Measurements from ENCODE around the gene EME1.
"Not testable (repeated sequence)": the region's sequence is repeated elsewhere in the genome, so short reads cannot be mapped to it uniquely, and the experiment has no call there.

Gene EME1

GRCh38 chr17:50372758-50373556, at the start of gene EME1, which contains the start of gene MRPL27:
Gene EME1, plus strand, starts transcription at chr17:50373229. Its CDS starts 1,980 bp downstream, at chr17:50375209.
Gene MRPL27, minus strand, starts transcription at chr17:50373184. Its CDS starts 14 bp downstream, at chr17:50373170.
- DNase-seq = peak; percentile 86

GRCh38 chr17:50325906-50326305, 47.1 kb upstream of the EME1 start:
- DNase-seq = no peak

GRCh38 chr17:50326831-50327364, 46.1 kb upstream of the EME1 start:
- DNase-seq = no peak

GRCh38 chr17:50328363-50329325, 44.4 kb upstream of the EME1 start:
- DNase-seq = no peak

- DNase-seq = no peak
Observed at GRCh38 chr17:50329716-50330115, 43.3 kb upstream of the EME1 start.

GRCh38 chr17:50330151-50330775, 42.8 kb upstream of the EME1 start:
- DNase-seq = no peak

- DNase-seq = no peak
Observed at GRCh38 chr17:50331085-50331791, 41.8 kb upstream of the EME1 start.

GRCh38 chr17:50332196-50332595, 40.8 kb upstream of the EME1 start:
- no peak for DNase-seq

GRCh38 chr17:50333291-50334057, 39.6 kb upstream of the EME1 start:
- not testable (repeated sequence) for DNase-seq

- DNase-seq = no peak
Observed at GRCh38 chr17:50337956-50338355, 35.1 kb upstream of the EME1 start.

GRCh38 chr17:50338645-50339044, 34.4 kb upstream of the EME1 start:
- DNase-seq = no peak

- no peak for DNase-seq
Observed at GRCh38 chr17:50339381-50339780, 33.6 kb upstream of the EME1 start.

GRCh38 chr17:50344731-50345365, 28.2 kb upstream of the EME1 start:
- no peak for DNase-seq

- peak; percentile 92 for DNase-seq
Observed at GRCh38 chr17:50345432-50346312, 27.4 kb upstream of the EME1 start, which contains the start of gene XYLT2. Gene XYLT2, plus strand, starts transcription at chr17:50346126. Its CDS starts 15 bp downstream, at chr17:50346141.

GRCh38 chr17:50346313-50347116, 26.5 kb upstream of the EME1 start:
- DNase-seq = peak; percentile 59

- DNase-seq = no peak
Observed at GRCh38 chr17:50347117-50347893, 25.7 kb upstream of the EME1 start.

GRCh38 chr17:50347894-50348291, 25.1 kb upstream of the EME1 start:
- no peak for DNase-seq

All from activated naive CD4-positive, alpha-beta T cell treated with anti-CD3 and anti-CD28 coated beads, Interleukin-2, amount 50 U/mL, for 16 hours (primary cell).